GM12878 (cell line): ENCODE data around the gene OR51M1. TPM values are rescaled to one million over a fixed set of nuclear protein-coding genes. Genes with fewer than 3 reads are reported as not detected.
"Not testable (repeated sequence)": the region's sequence is repeated elsewhere in the genome, so short reads cannot be mapped to it uniquely, and the experiment has no call there.

Experiments
- ATAC-seq: fragments of 200-7000 bp; cut with Tn5 transposase; 3 replicates; pipeline ENCODE4 v1.9.1; 2020; ENCODE audit warnings: mild to moderate bottlenecking, moderate library complexity
- BruUV-seq: library from RNA; stranded (reverse); fragments of 400-500 nt; replicated peaks from 2 replicates; lab custom pipeline; 2021; lab: Mats Ljungman, UMichigan
- CTCF ChIA-PET: fragments of 300-600 bp; sonication (Branson Sonifier 250); formaldehyde crosslinking; extraction: SDS; loops from one replicate; lab custom pipeline; 2021; ENCODE audit warnings: inconsistent platforms; lab: Yijun Ruan, JAX
- POLR2A ChIA-PET: fragments of 350-600 bp; formaldehyde crosslinking; extraction: SDS; loops from one replicate; lab custom pipeline; 2021; ENCODE audit warnings: inconsistent platforms; lab: Charles Lee
- RAD21 ChIA-PET: fragments of 300-600 bp; sonication (Branson Sonifier 250); formaldehyde crosslinking; loops from one replicate; lab custom pipeline; 2023; ENCODE audit warnings: antibody characterized with exemption; ENCODE audit not compliant: unreplicated experiment; lab: Charles Lee
- SMC1A ChIA-PET: fragments of 300-600 bp; sonication (Branson Sonifier 250); formaldehyde crosslinking; loops from one replicate; lab custom pipeline; 2023; ENCODE audit not compliant: unreplicated experiment, uncharacterized antibody; lab: Charles Lee
- DNase-seq: peaks from one replicate; pipeline ENCODE4 v3.0.0-alpha.2; 2011; ENCODE audit warnings: low read depth, low spot score
- FAIRE-seq: peaks from 3 replicates; lab custom pipeline; 2011; peaks lifted over from hg19 to GRCh38; lab: Jason Lieb, UNC
- H2AFZ ChIP-seq: 2 replicates; pipeline ENCODE4 v1.6.0; 2011; ENCODE audit warnings: low read depth, low read length, control low read depth; ENCODE audit not compliant: control insufficient read depth
- H3K27ac ChIP-seq: 2 replicates; pipeline ENCODE4 v1.5.1; 2011; ENCODE audit warnings: control low read depth; ENCODE audit not compliant: control insufficient read depth, insufficient read depth
- H3K27me3 ChIP-seq, 2 experiments: replicated peaks in 1 of 2; 2 replicates each; pipeline versions ENCODE4 v1.6.0 to v1.6.1; 2011; ENCODE audit warnings: low read length in 1 of 2; ENCODE audit not compliant: control insufficient read depth in 2 of 2, insufficient read depth in 2 of 2
- H3K36me3 ChIP-seq, 2 experiments: 2 replicates each; pipeline ENCODE4 v1.5.1; 2011; ENCODE audit warnings: low read length in 1 of 2; ENCODE audit not compliant: control insufficient read depth in 2 of 2, insufficient read depth in 2 of 2
- H3K4me1 ChIP-seq: 2 replicates; pipeline ENCODE4 v1.6.1; 2011; ENCODE audit warnings: mild to moderate bottlenecking, low read length, moderate library complexity, mixed read lengths; ENCODE audit not compliant: control insufficient read depth, insufficient read depth
- H3K4me2 ChIP-seq: 2 replicates; pipeline ENCODE4 v1.6.0; 2011; ENCODE audit warnings: control low read depth; ENCODE audit not compliant: control insufficient read depth, insufficient read depth
- H3K4me3 ChIP-seq: fragments of 200-600 bp; sonication (generic); 2 replicates; pipeline ENCODE4 v1.5.1; 2016
- H3K79me2 ChIP-seq: 2 replicates; pipeline ENCODE4 v1.6.0; 2011; ENCODE audit warnings: low read length; ENCODE audit not compliant: control insufficient read depth, insufficient read depth
- H3K9ac ChIP-seq: 2 replicates; pipeline ENCODE4 v1.8.0; 2011; ENCODE audit warnings: low read length, control low read depth, mixed read lengths; ENCODE audit not compliant: control insufficient read depth, insufficient read depth
- H3K9me3 ChIP-seq: replicated peaks from 3 replicates; pipeline ENCODE4 v1.5.1; 2011; ENCODE audit warnings: mild to moderate bottlenecking, low read length; ENCODE audit not compliant: control insufficient read depth, insufficient read depth
- H4K20me1 ChIP-seq: 2 replicates; pipeline ENCODE4 v1.6.0; 2011; ENCODE audit not compliant: control insufficient read depth, insufficient read depth
- HCFC1 ChIP-seq: fragments of 150-350 bp; IDR thresholded peaks from 2 replicates; pipeline ENCODE4 v1.6.1; 2014; ENCODE audit warnings: low read length
- WGBS: methylation state at CpG from one replicate; pipeline ENCODE4 v1.1.6; 2016; ENCODE audit warnings: low lambda C conversion rate; ENCODE audit not compliant: insufficient replicate concordance, insufficient coverage; ENCODE audit errors: missing lambda C conversion rate; 5-methylcytosine and 5-hydroxymethylcytosine counted together
- in situ Hi-C: fragments of 300-500 bp; cut with MboI; formaldehyde crosslinking; loops from 9 replicates; pipeline ENCODE4 v1.14.3; 2018; ENCODE audit warnings: mixed read lengths
- intact Hi-C: fragments of 100-400 bp; cut with micrococcal nuclease; formaldehyde crosslinking; loops from one replicate; pipeline ENCODE4 v1.14.2; 2022; ENCODE audit not compliant: unreplicated experiment
- polyA plus RNA-seq, 11 experiments: library from polyadenylated mRNA; depleted of rRNA in 4 of 11; unstranded in 6 of 11; stranded (reverse) in 5 of 11; fragments of >200 nt; fragmentation: Nextera tagmentation in 4 of 11; fragmentation: Illumina TruSeq in 1 of 11; extraction: Ambion mirVana in 4 of 11; extraction: Trizol in 1 of 11; gene quantifications; 1 replicate in 1 of 11; 2 replicates in 10 of 11; pipeline versions ENCODE4 v1.2.1 to v1.2.3, GENCODE V29; 2011 to 2016; ENCODE audit warnings: inconsistent platforms in 2 of 11, missing spikeins in 2 of 11, low read depth in 1 of 11
- total RNA-seq, 4 experiments: library from RNA; depleted of rRNA in 3 of 4; stranded (reverse); fragments of >200 nt in 3 of 4; fragmentation: Illumina TruSeq in 1 of 4; extraction: Trizol in 1 of 4; gene quantifications; 2 replicates each; pipeline versions ENCODE4 v1.2.1 to v1.2.3, GENCODE V29; 2013 to 2021
- TF ChIP-seq, protein P1 (sequence below): IDR thresholded peaks from 2 replicates; pipeline ENCODE4 v1.6.1; 2011; ENCODE audit warnings: low read depth, mild to moderate bottlenecking, low read length, moderate library complexity, borderline replicate concordance; ENCODE audit errors: extremely low read depth
- TF ChIP-seq, protein P2 (sequence below): IDR thresholded peaks from 2 replicates; pipeline ENCODE4 v1.6.1; 2012; ENCODE audit warnings: low read depth, low read length, improper control_type of control experiment

The OR51M1 gene
- total and polyA plus RNA-seq, 10 of the 15 experiments (the other 5 are each of a cell fraction or from before 2014, with no cell fraction given), result 0.06 TPM; not detected in 9

DNA sequence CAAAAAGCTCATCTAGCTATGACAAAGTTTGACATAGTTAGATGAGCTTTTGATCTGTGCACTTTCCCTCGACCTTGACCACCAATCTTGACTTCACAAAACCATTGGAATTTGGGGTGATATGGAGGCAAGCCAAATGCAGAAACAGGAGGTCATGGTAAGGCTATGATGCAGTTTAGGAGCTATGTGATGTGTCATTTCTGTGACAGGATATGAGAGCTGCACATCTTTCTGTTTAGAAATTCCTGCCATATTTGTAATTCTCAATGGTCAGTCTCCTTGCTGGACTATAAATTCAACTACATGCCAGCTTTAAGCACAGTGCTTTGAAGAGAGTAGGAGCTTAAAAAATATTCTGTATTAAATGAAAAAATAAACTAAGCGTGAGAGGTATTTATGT is 19.4 kb upstream of the OR51M1 start:
- ChIA-PET SMC1A (no interaction called here), RAD21 (interaction anchor here (1.0 kb wide), 1 partner anchor 720 kb away, joined by 3 read pairs; no protein-coding TSS in a partner anchor), CTCF (interaction anchor here (1.1 kb wide), 1 partner anchor 20 kb away, joined by 3 read pairs; no protein-coding TSS in a partner anchor), POLR2A (no interaction called here)
- 41% methylated on average over 2 of the region's 2 CpGs for WGBS
- intact Hi-C loops (no loop called here), in situ Hi-C loops (no loop called here)
- Histone ChIP-seq H4K20me1 (no peaks in the 10 kb centered on the region), H3K4me1 (no peaks in the 10 kb centered on the region), H2AFZ (no peak overlapping the region), H3K27ac (no peak overlapping the region), H3K9me3 (no peaks in the 10 kb centered on the region), H3K4me3 (no peak overlapping the region), H3K4me2 (no peak overlapping the region), H3K79me2 (no peaks in the 10 kb centered on the region), H3K36me3 (no peaks in the 10 kb centered on the region), H3K9ac (no peak overlapping the region), H3K27me3 (no peaks in the 10 kb centered on the region)
- BruUV-seq, result no TSS peak
- FAIRE-seq (no peak), ATAC-seq (no peak), DNase-seq (no peak)
- TF ChIP-seq, protein P1, sequence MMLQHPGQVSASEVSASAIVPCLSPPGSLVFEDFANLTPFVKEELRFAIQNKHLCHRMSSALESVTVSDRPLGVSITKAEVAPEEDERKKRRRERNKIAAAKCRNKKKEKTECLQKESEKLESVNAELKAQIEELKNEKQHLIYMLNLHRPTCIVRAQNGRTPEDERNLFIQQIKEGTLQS, result no peak
- TF ChIP-seq HCFC1, result no peak
- TF ChIP-seq, protein P2, sequence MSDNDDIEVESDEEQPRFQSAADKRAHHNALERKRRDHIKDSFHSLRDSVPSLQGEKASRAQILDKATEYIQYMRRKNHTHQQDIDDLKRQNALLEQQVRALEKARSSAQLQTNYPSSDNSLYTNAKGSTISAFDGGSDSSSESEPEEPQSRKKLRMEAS, result no peak

DNA sequence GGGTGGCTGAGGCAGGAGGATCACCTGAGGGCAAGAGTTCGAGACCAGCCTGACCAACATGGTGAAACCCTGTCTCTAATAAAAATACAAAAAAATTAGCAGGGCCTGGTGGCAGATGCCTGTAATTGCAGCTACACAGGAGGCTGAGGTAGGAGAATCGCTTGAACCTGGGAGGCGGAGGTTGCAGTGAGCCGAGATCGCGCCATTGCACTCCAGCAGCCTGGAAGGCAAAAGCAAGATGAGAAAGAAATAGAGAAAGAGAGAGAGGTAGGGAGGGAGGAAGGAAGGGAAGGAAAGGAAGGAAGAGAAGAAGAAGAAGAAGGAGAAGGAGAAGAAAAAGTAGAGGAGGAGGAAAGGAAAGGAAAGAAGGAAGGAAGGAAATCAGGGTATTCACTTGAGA is 17.2 kb upstream of the OR51M1 start:
- H3K27ac ChIP-seq, H3K4me2 ChIP-seq, ATAC-seq, RAD21 ChIA-PET, H3K36me3 ChIP-seq, BruUV-seq, H4K20me1 ChIP-seq, CTCF ChIA-PET, H3K4me3 ChIP-seq, FAIRE-seq, H3K9me3 ChIP-seq, intact Hi-C loops, H3K9ac ChIP-seq, H2AFZ ChIP-seq, in situ Hi-C loops, H3K4me1 ChIP-seq, POLR2A ChIA-PET, DNase-seq, H3K27me3 ChIP-seq, H3K79me2 ChIP-seq: not testable (repeated sequence)
- SMC1A ChIA-PET, result interaction anchor here (1.1 kb wide), 1 partner anchor 20 kb away, joined by 3 read pairs; no protein-coding TSS in a partner anchor
- WGBS, result 75% methylated on average over 6 of the region's 6 CpGs
